ENCODE results near the gene MRPL48. TPM values are rescaled to one million over a fixed set of nuclear protein-coding genes. Genes with fewer than 3 reads are reported as not detected.

MRPL48 gene
- total and polyA plus RNA-seq, 10 of the 15 experiments (the other 5 are each of a cell fraction or from before 2014, with no cell fraction given) = 46.7 to 159 (median 83.4) TPM

GRCh38 chr11:73749118-73749517 is 38.6 kb upstream of the MRPL48 start (continued):
- TF ChIP-seq SKIL (IDR thresholded peaks at IDR 0.05; ENCODE audit: low read depth, poor library complexity, severe bottlenecking) (no peak), EED (IDR thresholded peaks at IDR 0.05; ENCODE audit: low read depth) (no peak), IKZF1 (conservative IDR thresholded peaks at IDR 0.05) (no peak)

DNA sequence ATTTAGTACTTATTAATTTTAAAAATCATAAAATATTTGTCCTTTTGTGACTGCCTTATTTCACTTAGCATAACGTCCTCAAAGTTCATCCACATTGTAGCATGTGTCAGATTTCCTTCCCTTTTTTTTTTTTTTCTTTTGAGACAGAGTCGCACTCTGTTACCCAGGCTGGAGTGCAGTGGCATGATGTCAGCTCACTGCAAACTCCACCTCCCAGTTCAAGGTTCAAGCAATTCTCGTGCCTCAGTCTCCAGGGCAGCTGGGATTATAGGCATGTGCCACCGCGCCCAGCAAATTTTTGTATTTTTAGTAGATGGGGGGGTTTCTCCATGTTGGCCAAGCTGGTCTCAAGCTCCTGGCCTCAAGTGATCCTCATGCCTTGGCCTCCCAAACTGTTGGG is 37.4 kb upstream of the MRPL48 start:
- no peaks in the 10 kb centered on the region; a peak in 2 of 4 replicates for H3K36me3 ChIP-seq (ENCODE audit: control insufficient read depth in 2 of 2, insufficient read depth in 2 of 2, low read length in 1 of 2)
- RAD21 ChIA-PET (ENCODE audit: unreplicated experiment) = interaction anchor here (0.7 kb wide), 1 partner anchor 95 kb away, joined by 3 read pairs; no protein-coding TSS in a partner anchor
- H3K9me3 ChIP-seq (replicated peaks; ENCODE audit: control insufficient read depth, insufficient read depth, low read length) = no peaks in the 10 kb centered on the region
- SMC1A ChIA-PET (ENCODE audit: uncharacterized antibody, unreplicated experiment) = no interaction called here
- peaks cover 58% of the 10 kb centered on the region for H3K79me2 ChIP-seq (ENCODE audit: control insufficient read depth, insufficient read depth, low read length)
- H2AFZ ChIP-seq (ENCODE audit: control insufficient read depth, low read depth, low read length) = no peak overlapping the region
- DNase-seq (ENCODE audit: low read depth, low spot score) = no peak
- intact Hi-C loops (cut with micrococcal nuclease; ENCODE audit: unreplicated experiment) (no loop called here), in situ Hi-C loops (cut with MboI) (no loop called here)
- H3K27me3 ChIP-seq (replicated peaks in 1 of 2; ENCODE audit: control insufficient read depth in 2 of 2, insufficient read depth in 2 of 2, low read length in 1 of 2) = no peaks in the 10 kb centered on the region
- H3K4me1 ChIP-seq (ENCODE audit: control insufficient read depth, insufficient read depth, low read length) = no peaks in the 10 kb centered on the region
- no peak overlapping the region for H3K4me2 ChIP-seq (ENCODE audit: control insufficient read depth, insufficient read depth)
- H4K20me1 ChIP-seq (ENCODE audit: control insufficient read depth, insufficient read depth) = no peaks in the 10 kb centered on the region
- no peak overlapping the region for H3K27ac ChIP-seq (ENCODE audit: control insufficient read depth, insufficient read depth)
- FAIRE-seq = no peak
- TF ChIP-seq POLR2A (IDR thresholded peaks at IDR 0.05; ENCODE audit: low read depth, low read length) (no peak), TCF12 (IDR thresholded peaks at IDR 0.05; ENCODE audit: low read depth, low read length) (no peak), CBX5 (IDR thresholded peaks at IDR 0.05; ENCODE audit: low read depth) (no peak), NBN (IDR thresholded peaks at IDR 0.05) (no peak), RAD51 (IDR thresholded peaks at IDR 0.05) (no peak), POU2F2 (IDR thresholded peaks at IDR 0.05; ENCODE audit: borderline replicate concordance, low read depth, low read length) (no peak), PAX5 (IDR thresholded peaks at IDR 0.05; ENCODE audit: borderline replicate concordance, low read depth, low read length) (no peak), RCOR1 (conservative IDR thresholded peaks at IDR 0.05; ENCODE audit: low read depth, low read length) (no peak), HDAC2 (IDR thresholded peaks at IDR 0.05) (no peak), PKNOX1 (IDR thresholded peaks at IDR 0.05) (no peak), TBL1XR1 (IDR thresholded peaks at IDR 0.05; ENCODE audit: low read depth, low read length) (no peak), KAT2A (conservative IDR thresholded peaks at IDR 0.05; ENCODE audit: control insufficient read depth, low read depth, low read length) (no peak), ATF7 (IDR thresholded peaks at IDR 0.05; ENCODE audit: low read depth) (no peak), TAF1 (IDR thresholded peaks at IDR 0.05; ENCODE audit: borderline replicate concordance, low read depth, low read length) (no peak), EGR1 (IDR thresholded peaks at IDR 0.05; ENCODE audit: borderline replicate concordance in 1 of 2, low read depth in 2 of 2, low read length in 2 of 2) (no peak), MEF2B (IDR thresholded peaks at IDR 0.05; ENCODE audit: partially characterized antibody, poor library complexity, severe bottlenecking) (no peak), ZBTB4 (CRISPR knock-in tag; IDR thresholded peaks at IDR 0.05) (no peak)
- 60% methylated on average over 4 of the region's 5 CpGs for WGBS (ENCODE audit: insufficient coverage, insufficient replicate concordance, low lambda C conversion rate, missing lambda C conversion rate)
- POLR2A ChIA-PET = interaction anchor here (0.6 kb wide), 1 partner anchor 13 kb away, joined by 5 read pairs; no protein-coding TSS in a partner anchor
- no peak for ATAC-seq
- BruUV-seq (replicated peaks) = no TSS peak
- H3K9ac ChIP-seq (ENCODE audit: control insufficient read depth, insufficient read depth, low read length) = no peak overlapping the region
- CTCF ChIA-PET = interaction anchor here (1.0 kb wide), 1 partner anchor 88 kb away, joined by 3 read pairs; no protein-coding TSS in a partner anchor
- no peak overlapping the region for H3K4me3 ChIP-seq
